Measurements from ENCODE around the gene SMARCB1. TPM values are rescaled to one million over a fixed set of nuclear protein-coding genes. Genes with fewer than 3 reads are reported as not detected.

SMARCB1 gene
- total RNA-seq, 1 experiment from 2014 or later = 136 TPM

DNA sequence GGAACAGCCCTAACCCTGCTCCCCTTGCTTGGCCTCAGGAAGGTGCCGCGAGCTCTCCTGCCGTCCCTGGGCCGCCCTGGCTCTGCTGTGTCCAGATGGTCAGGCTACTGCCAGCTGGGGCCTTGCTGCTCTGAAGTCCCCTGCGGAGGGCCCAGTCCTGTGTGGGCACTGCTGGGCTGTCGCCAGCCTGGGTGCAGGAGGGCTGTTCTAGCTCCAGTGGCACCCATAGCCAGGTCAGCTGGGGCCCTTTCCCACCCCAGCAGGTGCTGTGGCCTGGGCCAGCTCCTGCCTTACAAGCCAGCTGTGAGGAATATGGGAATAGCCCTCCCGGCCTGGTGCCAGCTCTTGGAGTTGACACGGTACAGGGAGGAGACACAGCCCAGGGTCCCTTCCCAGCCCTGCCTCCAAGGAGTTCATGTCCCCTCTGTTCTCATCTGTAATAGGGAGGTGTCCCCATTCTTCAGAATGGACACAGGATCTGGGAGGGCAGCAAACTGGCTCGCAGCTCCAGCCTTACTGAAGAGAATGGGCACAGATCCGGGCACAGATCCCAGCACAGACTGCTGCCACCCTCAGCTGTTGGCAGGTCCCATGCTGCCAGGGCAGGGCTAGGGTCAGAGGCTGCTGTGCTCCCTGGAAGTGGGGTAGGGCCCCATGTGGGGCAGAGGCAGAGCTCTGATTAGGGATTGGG, 48.2 kb downstream of the SMARCB1 start:
- H3K9ac ChIP-seq (ENCODE audit: extremely low read depth, insufficient read length, low read length) = no peak overlapping the region
- H2AFZ ChIP-seq (ENCODE audit: low read length) = no peak overlapping the region
- peaks cover 6% of the 10 kb centered on the region for H3K23me2 ChIP-seq (ENCODE audit: insufficient read length, low read depth, low read length, poor library complexity, severe bottlenecking)
- H3K23ac ChIP-seq (ENCODE audit: insufficient read length, low read depth, low read length) = no peak overlapping the region
- H3K4me3 Mint-ChIP-seq = no peak overlapping the region
- H3T11ph ChIP-seq (ENCODE audit: low read length) = no peak overlapping the region
- no peak overlapping the region for H3K27ac Mint-ChIP-seq
- H4K20me1 ChIP-seq (ENCODE audit: control insufficient read depth, insufficient read depth, insufficient read length) = no peaks in the 10 kb centered on the region
- H2BK120ac ChIP-seq (ENCODE audit: low read depth, low read length, poor library complexity, severe bottlenecking) = no peak overlapping the region
- no peak overlapping the region for H2BK15ac ChIP-seq (ENCODE audit: low read depth, low read length)
- H3K4me1 ChIP-seq (ENCODE audit: insufficient read depth, low read length) = no peaks in the 10 kb centered on the region; the same call in 1 of the 2 replicates
- H3K4ac ChIP-seq (ENCODE audit: low read depth, low read length) = no peak overlapping the region
- H3K4me2 ChIP-seq (ENCODE audit: insufficient read depth, insufficient read length, low read length) = no peak overlapping the region
- H3K14ac ChIP-seq (ENCODE audit: insufficient read depth, low read length) = no peak overlapping the region
- no peak overlapping the region for H2BK5ac ChIP-seq (ENCODE audit: insufficient read length, low read length)
- no peak overlapping the region for H2BK20ac ChIP-seq (ENCODE audit: low read depth, low read length, poor library complexity, severe bottlenecking)
- H3K56ac ChIP-seq (ENCODE audit: insufficient read length, low read depth, low read length) = no peak overlapping the region
- H3K79me1 ChIP-seq (ENCODE audit: insufficient read depth, low read depth, low read length, poor library complexity, severe bottlenecking) = no peaks in the 10 kb centered on the region
- peaks cover 14 to 20% of the 10 kb centered on the region in 2 experiments for H3K4me1 Mint-ChIP-seq
- WGBS (ENCODE audit: extremely low coverage, insufficient read length, low lambda C conversion rate) = no CpG with 5 or more reads among the region's 10 CpGs
- TF ChIP-seq, protein P1, sequence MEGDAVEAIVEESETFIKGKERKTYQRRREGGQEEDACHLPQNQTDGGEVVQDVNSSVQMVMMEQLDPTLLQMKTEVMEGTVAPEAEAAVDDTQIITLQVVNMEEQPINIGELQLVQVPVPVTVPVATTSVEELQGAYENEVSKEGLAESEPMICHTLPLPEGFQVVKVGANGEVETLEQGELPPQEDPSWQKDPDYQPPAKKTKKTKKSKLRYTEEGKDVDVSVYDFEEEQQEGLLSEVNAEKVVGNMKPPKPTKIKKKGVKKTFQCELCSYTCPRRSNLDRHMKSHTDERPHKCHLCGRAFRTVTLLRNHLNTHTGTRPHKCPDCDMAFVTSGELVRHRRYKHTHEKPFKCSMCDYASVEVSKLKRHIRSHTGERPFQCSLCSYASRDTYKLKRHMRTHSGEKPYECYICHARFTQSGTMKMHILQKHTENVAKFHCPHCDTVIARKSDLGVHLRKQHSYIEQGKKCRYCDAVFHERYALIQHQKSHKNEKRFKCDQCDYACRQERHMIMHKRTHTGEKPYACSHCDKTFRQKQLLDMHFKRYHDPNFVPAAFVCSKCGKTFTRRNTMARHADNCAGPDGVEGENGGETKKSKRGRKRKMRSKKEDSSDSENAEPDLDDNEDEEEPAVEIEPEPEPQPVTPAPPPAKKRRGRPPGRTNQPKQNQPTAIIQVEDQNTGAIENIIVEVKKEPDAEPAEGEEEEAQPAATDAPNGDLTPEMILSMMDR (conservative IDR thresholded peaks at IDR 0.05) = no peak
- H4K5ac ChIP-seq (ENCODE audit: insufficient read length, low read depth, low read length) = no peak overlapping the region
- H3K9me3 Mint-ChIP-seq = peaks cover 0 to 3% of the 10 kb centered on the region in 2 experiments; a peak in 1 of 5 replicates
- no peaks in the 10 kb centered on the region for H3K79me2 ChIP-seq (ENCODE audit: insufficient read depth, low read length)
- H2AK5ac ChIP-seq (ENCODE audit: insufficient read length, low read length) = no peak overlapping the region
- DNase-seq = no peak
- H3K27me3 Mint-ChIP-seq (ENCODE audit: low read depth) = peaks cover 8% of the 10 kb centered on the region
- H4K91ac ChIP-seq (ENCODE audit: insufficient read length, low read depth, low read length) = no peak overlapping the region
- peaks cover 11 to 27% (median 24%) of the 10 kb centered on the region in 3 experiments; a peak in 6 of 7 replicates for H3K36me3 Mint-ChIP-seq (ENCODE audit: insufficient read depth in 1 of 3, low read depth in 3 of 3)
- no peak overlapping the region for H2BK12ac ChIP-seq (ENCODE audit: insufficient read length, low read depth, low read length)
- no peak overlapping the region for H4K8ac ChIP-seq (replicated peaks; ENCODE audit: insufficient read length, low read depth, low read length)
- H3K27me3 ChIP-seq (ENCODE audit: insufficient read depth, low read length) = no peaks in the 10 kb centered on the region
- no peak overlapping the region for H3K27ac ChIP-seq (ENCODE audit: insufficient read length, low read depth, low read length)
- H3K9me3 ChIP-seq (ENCODE audit: control insufficient read depth, low read depth, low read length) = no peaks in the 10 kb centered on the region
- H3K18ac ChIP-seq (ENCODE audit: insufficient read length, low read depth, low read length) = no peak overlapping the region
